GM19193 (cell line): ENCODE results near the gene NCOA3.

Experiments used
- POLR2A ChIP-seq: IDR thresholded peaks from 4 replicates; pipeline ENCODE4 v1.6.1; 2011; ENCODE audit not compliant: insufficient read depth, insufficient read length; ENCODE audit errors: extremely low read depth

NCOA3 gene

GRCh38 chr20:47598911-47599744 lies 97.4 kb downstream of the NCOA3 start:
- no peak for TF ChIP-seq POLR2A

- no peak for TF ChIP-seq POLR2A
These were observed 99.4 kb downstream of the NCOA3 start for GRCh38 chr20:47600967-47601547.

GRCh38 chr20:47603260-47603659 lies 101.6 kb downstream of the NCOA3 start:
- TF ChIP-seq POLR2A, result no peak

GRCh38 chr20:47605673-47606413 lies 104.2 kb downstream of the NCOA3 start:
- no peak for TF ChIP-seq POLR2A

- TF ChIP-seq POLR2A, result no peak
These were observed 104.8 kb downstream of the NCOA3 start for GRCh38 chr20:47606414-47606982.

GRCh38 chr20:47606983-47607613 lies 105.4 kb downstream of the NCOA3 start:
- TF ChIP-seq POLR2A, result no peak

GRCh38 chr20:47609001-47609400 lies 107.3 kb downstream of the NCOA3 start:
- no peak for TF ChIP-seq POLR2A

- TF ChIP-seq POLR2A, result no peak
These were observed 108.7 kb downstream of the NCOA3 start for GRCh38 chr20:47610247-47610944.

- TF ChIP-seq POLR2A, result no peak
These were observed 109.2 kb downstream of the NCOA3 start for GRCh38 chr20:47610945-47611250.

- TF ChIP-seq POLR2A, result no peak
These were observed 110.1 kb downstream of the NCOA3 start for GRCh38 chr20:47611785-47612184.

- no peak for TF ChIP-seq POLR2A
These were observed 111.0 kb downstream of the NCOA3 start for GRCh38 chr20:47612670-47613069.

- no peak for TF ChIP-seq POLR2A
These were observed 113.1 kb downstream of the NCOA3 start for GRCh38 chr20:47614703-47615309.

- no peak for TF ChIP-seq POLR2A
These were observed 116.8 kb downstream of the NCOA3 start for GRCh38 chr20:47618479-47618878.

- TF ChIP-seq POLR2A, result no peak
These were observed 119.4 kb downstream of the NCOA3 start for GRCh38 chr20:47620808-47621805.
